ENCODE measurements around the gene TEC.

Gene TEC

DNA sequence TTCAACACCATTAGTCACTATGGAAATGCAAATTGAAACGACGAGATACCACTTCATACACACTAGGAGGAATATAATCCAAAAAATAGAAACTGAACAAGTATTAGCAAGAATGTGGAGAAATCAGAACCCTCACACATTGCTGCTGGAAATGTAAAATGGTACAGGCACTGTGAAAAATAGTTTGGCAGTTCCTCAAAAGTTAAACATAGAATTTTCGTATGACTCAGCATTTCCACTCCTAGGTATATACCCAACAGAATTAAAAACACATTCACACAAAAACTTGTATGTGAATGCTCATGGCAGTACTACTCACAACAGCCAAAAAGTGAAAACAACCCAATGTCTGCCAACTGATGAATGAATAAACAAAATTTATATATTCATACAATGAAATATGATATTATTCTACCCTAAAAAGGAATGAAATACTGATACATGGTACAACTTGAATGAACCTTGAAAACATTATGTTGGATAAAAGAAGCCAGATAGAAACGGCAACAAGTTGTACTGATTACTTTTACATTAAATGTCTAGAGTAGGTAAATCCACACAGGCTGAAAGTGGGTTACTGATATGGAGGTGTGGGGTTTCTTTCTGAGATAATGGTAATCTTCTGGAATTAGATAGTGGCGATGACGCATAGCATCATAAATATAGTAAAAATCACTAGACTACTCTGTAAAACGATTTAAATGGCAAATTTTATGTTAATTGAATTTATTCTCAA lies 22.3 kb downstream of the TEC start:
- Histone ChIP-seq H3K9me3 (replicated peaks; ENCODE audit: insufficient read depth, low read length) (no peaks in the 10 kb centered on the region), H3K79me2 (ENCODE audit: low read length) (peaks cover 95% of the 10 kb centered on the region), H3K27me3 (replicated peaks; ENCODE audit: insufficient read depth, low read length) (no peaks in the 10 kb centered on the region), H2AFZ (ENCODE audit: low read length) (no peak overlapping the region), H3K9ac (ENCODE audit: low read length) (no peak overlapping the region; the same call in 1 of the 2 replicates), H4K20me1 (ENCODE audit: insufficient read depth, low read length) (no peaks in the 10 kb centered on the region), H3F3A (ENCODE audit: insufficient read depth, low read length) (peaks cover 14% of the 10 kb centered on the region; the same call in 1 of the 2 replicates), H3K36me3 (replicated peaks; ENCODE audit: insufficient read depth, low read length) (peaks cover 6% of the 10 kb centered on the region; the same call in 1 of the 2 replicates), H3K4me2 (ENCODE audit: low read depth, low read length) (peak overlapping the region; percentile 51), H3K4me1 (ENCODE audit: low read length) (peaks cover 26% of the 10 kb centered on the region), H3K9me2 (replicated peaks; ENCODE audit: insufficient read depth, low read length) (no peaks in the 10 kb centered on the region), H3K4me3 (ENCODE audit: low read length) (peak overlapping the region; percentile 18; the same call in 1 of the 2 replicates), H3K27ac (ENCODE audit: low read length) (peak overlapping the region; percentile 39; the same call in 1 of the 2 replicates)
- no peak for TF ChIP-seq EZH2 (optimal IDR thresholded peaks at IDR 0.05; ENCODE audit: low read depth, low read length)
- TF ChIP-seq, protein P1, sequence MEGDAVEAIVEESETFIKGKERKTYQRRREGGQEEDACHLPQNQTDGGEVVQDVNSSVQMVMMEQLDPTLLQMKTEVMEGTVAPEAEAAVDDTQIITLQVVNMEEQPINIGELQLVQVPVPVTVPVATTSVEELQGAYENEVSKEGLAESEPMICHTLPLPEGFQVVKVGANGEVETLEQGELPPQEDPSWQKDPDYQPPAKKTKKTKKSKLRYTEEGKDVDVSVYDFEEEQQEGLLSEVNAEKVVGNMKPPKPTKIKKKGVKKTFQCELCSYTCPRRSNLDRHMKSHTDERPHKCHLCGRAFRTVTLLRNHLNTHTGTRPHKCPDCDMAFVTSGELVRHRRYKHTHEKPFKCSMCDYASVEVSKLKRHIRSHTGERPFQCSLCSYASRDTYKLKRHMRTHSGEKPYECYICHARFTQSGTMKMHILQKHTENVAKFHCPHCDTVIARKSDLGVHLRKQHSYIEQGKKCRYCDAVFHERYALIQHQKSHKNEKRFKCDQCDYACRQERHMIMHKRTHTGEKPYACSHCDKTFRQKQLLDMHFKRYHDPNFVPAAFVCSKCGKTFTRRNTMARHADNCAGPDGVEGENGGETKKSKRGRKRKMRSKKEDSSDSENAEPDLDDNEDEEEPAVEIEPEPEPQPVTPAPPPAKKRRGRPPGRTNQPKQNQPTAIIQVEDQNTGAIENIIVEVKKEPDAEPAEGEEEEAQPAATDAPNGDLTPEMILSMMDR (IDR thresholded peaks at IDR 0.05; ENCODE audit: low read length), result no peak
- no peak for TF ChIP-seq EZH2phosphoT487 (IDR thresholded peaks at IDR 0.05; ENCODE audit: low read length)
- peak; percentile 59 for DNase-seq

DNA sequence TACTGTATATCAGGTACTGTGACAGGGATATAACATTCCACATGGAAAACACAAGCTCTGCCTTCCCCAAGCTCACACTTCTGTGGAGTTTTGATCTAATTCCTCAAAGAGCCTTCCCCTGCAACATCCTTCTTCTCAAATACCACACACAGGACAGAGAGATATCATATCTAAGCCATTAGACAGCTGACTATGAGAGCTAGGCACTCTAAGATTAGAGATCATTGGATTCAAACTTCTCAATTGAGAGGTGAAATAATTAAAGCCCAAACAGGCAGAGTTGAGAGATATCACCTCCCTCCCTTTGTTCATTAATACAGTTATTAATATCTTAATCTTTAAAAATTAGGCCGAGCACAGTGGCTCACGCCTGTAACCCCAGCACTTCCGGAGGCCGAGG lies 25.0 kb downstream of the TEC start:
- no peak overlapping the region for H3K9ac ChIP-seq (ENCODE audit: low read length)
- no peaks in the 10 kb centered on the region for H4K20me1 ChIP-seq (ENCODE audit: insufficient read depth, low read length)
- no peaks in the 10 kb centered on the region for H3K9me2 ChIP-seq (replicated peaks; ENCODE audit: insufficient read depth, low read length)
- H3K4me3 ChIP-seq (ENCODE audit: low read length), result no peak overlapping the region
- no peak overlapping the region for H3K4me2 ChIP-seq (ENCODE audit: low read depth, low read length)
- TF ChIP-seq EZH2phosphoT487 (IDR thresholded peaks at IDR 0.05; ENCODE audit: low read length) (no peak), EZH2 (optimal IDR thresholded peaks at IDR 0.05; ENCODE audit: low read depth, low read length) (no peak)
- TF ChIP-seq, protein P1 (IDR thresholded peaks at IDR 0.05; ENCODE audit: low read length), result no peak
- H2AFZ ChIP-seq (ENCODE audit: low read length), result no peak overlapping the region
- H3K4me1 ChIP-seq (ENCODE audit: low read length), result peaks cover 26% of the 10 kb centered on the region
- H3K79me2 ChIP-seq (ENCODE audit: low read length), result peaks cover 95% of the 10 kb centered on the region
- H3K36me3 ChIP-seq (replicated peaks; ENCODE audit: insufficient read depth, low read length), result no peaks in the 10 kb centered on the region
- peaks cover 14% of the 10 kb centered on the region; the same call in 1 of the 2 replicates for H3F3A ChIP-seq (ENCODE audit: insufficient read depth, low read length)
- H3K27me3 ChIP-seq (replicated peaks; ENCODE audit: insufficient read depth, low read length), result no peaks in the 10 kb centered on the region
- H3K27ac ChIP-seq (ENCODE audit: low read length), result no peak overlapping the region
- no peak for DNase-seq
- no peaks in the 10 kb centered on the region for H3K9me3 ChIP-seq (replicated peaks; ENCODE audit: insufficient read depth, low read length)

DNA sequence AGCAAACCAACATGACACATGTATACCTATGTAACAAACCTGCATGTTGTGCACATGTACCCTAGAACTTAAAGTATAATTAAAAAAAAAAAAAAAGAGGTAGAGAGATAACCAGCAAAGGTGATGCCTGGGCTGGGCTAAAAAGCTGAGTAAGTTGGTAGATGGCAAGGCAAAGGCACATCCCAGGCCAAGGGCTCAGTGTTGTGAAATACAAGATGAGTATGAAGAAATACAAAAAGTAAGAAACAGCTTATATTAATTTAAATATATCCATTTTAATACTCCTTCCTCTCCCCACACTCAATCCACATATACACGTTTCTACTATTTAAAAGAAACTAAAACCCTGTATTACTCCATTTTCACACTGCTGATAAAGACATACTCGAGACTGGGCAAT lies 25.8 kb downstream of the TEC start:
- Histone ChIP-seq H3K36me3 (replicated peaks; ENCODE audit: insufficient read depth, low read length) (no peaks in the 10 kb centered on the region), H3K9me2 (replicated peaks; ENCODE audit: insufficient read depth, low read length) (no peaks in the 10 kb centered on the region), H3K4me1 (ENCODE audit: low read length) (peaks cover 26% of the 10 kb centered on the region), H3F3A (ENCODE audit: insufficient read depth, low read length) (peaks cover 14% of the 10 kb centered on the region; the same call in 1 of the 2 replicates), H3K4me2 (ENCODE audit: low read depth, low read length) (no peak overlapping the region), H3K27me3 (replicated peaks; ENCODE audit: insufficient read depth, low read length) (no peaks in the 10 kb centered on the region), H3K9me3 (replicated peaks; ENCODE audit: insufficient read depth, low read length) (no peaks in the 10 kb centered on the region), H4K20me1 (ENCODE audit: insufficient read depth, low read length) (no peaks in the 10 kb centered on the region), H3K27ac (ENCODE audit: low read length) (no peak overlapping the region), H2AFZ (ENCODE audit: low read length) (no peak overlapping the region), H3K79me2 (ENCODE audit: low read length) (peaks cover 95% of the 10 kb centered on the region), H3K4me3 (ENCODE audit: low read length) (no peak overlapping the region), H3K9ac (ENCODE audit: low read length) (no peak overlapping the region)
- TF ChIP-seq, protein P1 (IDR thresholded peaks at IDR 0.05; ENCODE audit: low read length), result no peak
- TF ChIP-seq EZH2phosphoT487 (IDR thresholded peaks at IDR 0.05; ENCODE audit: low read length) (no peak), EZH2 (optimal IDR thresholded peaks at IDR 0.05; ENCODE audit: low read depth, low read length) (no peak)
- DNase-seq, result no peak

All from MM.1S (cell line).